HG03097 (cell line): ENCODE results near the gene ALDH3A2.

Experiments
- ATAC-seq: cut with Tn5 transposase; IDR thresholded peaks from one replicate; pipeline ENCODE4 v1.9.1; 2021; ENCODE audit not compliant: unreplicated experiment, low FRiP score

The ALDH3A2 gene

DNA sequence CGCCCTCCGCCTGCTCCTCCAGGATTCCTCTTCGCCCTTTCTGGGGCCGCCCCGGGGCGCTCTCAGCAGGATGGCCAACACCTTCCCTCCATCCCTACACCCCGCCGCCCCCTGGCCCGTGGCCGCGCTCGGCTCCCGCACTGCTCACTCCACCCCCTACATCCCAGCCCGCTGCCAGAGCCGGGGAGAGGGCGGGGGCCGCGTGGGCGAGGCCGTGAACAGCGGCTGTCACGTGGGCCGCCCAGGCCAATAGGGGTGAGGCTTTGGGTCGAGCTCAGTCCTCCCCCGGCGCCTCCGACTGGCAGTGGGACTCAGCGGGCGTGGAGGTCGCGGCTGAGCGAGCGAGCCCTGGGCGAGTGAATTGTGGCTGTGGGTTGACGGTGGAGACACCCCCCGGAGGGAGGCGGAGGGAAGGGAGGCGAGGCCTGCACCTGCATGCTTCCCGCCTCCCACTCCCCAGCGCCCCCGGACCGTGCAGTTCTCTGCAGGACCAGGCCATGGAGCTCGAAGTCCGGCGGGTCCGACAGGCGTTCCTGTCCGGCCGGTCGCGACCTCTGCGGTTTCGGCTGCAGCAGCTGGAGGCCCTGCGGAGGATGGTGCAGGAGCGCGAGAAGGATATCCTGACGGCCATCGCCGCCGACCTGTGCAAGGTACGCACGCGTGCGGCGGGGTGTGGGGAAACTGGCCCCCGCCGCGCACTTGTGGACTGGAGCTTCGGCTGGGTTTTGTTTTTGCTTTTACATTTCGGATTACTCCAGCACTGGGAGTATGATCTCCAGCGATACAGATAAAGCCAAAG lies at the start of gene ALDH3A2:
TSS of gene ALDH3A2 (plus strand) at position 277 of the 799 bp plus-strand sequence. CDS start at position 498, 221 bp downstream.
- ATAC-seq = peak; percentile 96

DNA sequence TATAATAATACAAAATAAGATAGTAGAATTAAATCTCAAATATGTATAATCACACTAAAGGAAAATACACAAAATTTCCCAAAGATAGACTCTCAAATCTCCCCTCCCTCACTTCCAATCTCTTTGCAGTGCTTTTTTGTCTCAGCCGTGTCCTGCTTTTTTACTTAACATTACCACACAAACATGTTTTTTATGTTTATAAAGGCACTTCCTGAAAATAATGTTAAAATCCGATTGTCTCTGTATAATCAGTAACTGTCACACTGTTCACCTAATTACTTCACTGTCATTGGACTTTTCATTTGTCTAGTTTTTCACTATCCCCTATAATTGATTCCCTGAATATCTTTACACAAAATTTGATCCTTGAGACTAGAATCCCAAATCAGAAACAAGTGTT lies 38.2 kb upstream of the ALDH3A2 start:
- no peak for ATAC-seq

DNA sequence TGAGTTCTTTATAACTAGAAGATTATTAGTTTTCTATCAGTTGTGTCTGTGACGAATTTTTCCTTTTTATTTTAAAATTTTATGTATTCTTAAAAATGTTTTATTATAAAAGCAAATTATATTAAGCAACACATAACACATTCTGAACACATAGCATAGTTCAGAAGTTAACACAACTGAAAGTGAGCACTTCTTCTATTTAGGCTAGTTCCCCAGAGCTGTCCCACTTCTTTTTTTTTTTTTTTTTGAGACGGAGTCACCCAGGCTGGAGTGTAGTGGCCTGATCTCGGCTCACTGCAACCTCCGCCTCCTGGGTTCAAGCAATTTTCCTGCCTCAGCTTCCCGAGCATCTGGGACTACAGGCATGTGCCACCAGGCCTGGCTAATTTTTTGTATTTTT lies 37.7 kb upstream of the ALDH3A2 start:
- no peak for ATAC-seq

DNA sequence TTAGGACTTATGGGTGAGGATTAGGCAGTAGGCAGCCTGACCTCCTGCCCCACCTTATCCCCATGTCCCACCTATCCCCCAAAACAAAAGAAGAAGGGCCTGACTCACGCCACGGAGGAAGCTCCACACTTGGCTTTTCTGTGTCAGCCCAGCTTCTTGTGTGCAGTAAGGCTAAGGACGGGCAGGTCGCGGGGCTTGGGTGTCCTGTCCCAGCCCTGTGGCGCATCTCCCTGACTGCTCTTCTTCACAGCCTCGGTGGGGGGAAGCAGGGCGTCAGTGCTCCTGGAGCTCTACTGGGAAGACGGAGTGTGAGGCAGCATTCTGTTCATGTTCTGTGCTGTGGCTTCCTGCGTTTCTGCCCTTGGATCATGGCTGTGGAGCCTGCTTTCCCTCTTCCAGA lies 34.6 kb upstream of the ALDH3A2 start:
- no peak for ATAC-seq

DNA sequence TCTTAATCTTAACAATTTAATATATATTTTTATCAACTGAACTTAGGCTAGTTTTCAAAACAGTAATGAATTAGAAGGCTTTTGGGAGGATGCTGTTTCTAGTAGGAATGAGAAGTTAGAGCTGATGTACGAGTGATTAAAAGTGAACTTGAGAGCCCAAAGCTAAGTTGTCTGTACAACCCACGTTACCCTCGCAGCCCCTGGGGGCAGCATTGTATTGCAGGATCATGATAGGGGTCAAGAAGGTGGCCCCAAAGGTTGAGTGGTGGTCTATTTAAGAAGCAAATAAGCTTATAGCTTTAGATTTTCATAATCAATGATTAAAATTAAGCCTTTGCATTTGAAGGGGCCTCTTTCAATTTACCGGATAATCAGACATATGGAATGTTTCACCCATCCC lies 33.7 kb upstream of the ALDH3A2 start:
- ATAC-seq = no peak

DNA sequence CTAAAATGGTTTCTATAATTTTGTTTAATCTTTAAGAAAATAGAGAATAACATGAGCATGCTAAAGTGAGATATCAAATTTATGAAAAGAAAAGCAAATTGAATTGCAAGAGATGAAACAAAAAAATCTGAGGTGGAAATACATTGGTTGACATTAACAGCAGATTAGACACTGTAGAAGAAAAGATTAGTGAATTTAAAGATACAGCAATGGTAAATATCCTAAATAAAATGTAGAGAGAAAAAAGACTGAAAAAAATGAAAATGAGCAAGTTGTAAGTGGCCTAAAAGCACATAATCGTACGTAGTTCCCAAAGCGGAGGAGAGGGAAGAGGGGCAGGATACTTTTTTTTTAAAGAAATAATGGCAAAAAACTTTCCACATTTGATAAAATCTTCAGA lies 30.5 kb upstream of the ALDH3A2 start:
- ATAC-seq = no peak

DNA sequence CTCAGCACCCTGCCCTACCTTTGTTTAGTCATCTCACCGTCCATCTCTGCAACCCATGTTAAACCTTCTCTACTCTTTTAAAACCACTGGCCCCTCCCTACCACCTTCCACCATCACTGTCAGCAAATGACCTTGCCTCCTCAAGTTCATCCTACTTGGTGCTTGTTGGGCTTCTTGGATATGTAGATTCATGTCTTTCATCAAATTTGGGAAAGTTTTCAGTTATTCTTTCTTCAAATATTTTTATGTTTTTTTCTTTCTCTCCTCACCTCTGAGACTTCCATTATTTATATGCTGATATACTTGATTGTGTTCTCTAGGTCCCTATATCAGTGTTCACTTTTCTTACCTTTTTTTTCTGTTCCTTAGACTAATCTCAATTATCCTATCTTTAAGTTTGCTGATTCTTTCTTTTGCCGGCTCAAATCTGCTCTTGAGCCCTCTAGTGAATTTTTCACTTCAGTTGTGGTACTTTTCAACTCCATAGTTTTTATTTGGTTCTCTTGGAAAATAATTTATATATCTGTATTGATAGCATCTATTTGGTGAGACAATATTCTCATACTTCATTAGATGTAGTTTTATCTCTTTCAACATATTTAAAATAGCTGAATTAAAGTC lies 28.7 kb upstream of the ALDH3A2 start:
- no peak for ATAC-seq

DNA sequence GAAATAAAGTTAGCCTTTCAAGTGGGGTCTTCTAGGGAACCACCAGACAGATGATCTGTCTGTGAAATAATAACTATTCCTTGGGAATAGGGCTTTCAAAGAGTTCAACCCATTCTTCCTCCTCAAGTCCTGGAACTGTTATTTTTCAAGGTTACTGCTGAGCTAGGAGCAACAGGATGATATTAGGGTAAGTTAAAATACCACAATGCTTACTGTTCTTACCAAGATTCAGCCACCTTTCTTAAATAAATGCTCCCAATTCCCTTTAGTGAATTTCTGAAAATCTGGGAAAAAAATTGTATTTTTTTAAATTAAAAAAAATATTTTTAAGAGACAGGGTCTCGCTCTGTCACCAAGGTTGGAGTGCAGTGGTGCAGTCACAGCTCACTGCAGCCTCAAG lies 26.9 kb upstream of the ALDH3A2 start:
- no peak for ATAC-seq

DNA sequence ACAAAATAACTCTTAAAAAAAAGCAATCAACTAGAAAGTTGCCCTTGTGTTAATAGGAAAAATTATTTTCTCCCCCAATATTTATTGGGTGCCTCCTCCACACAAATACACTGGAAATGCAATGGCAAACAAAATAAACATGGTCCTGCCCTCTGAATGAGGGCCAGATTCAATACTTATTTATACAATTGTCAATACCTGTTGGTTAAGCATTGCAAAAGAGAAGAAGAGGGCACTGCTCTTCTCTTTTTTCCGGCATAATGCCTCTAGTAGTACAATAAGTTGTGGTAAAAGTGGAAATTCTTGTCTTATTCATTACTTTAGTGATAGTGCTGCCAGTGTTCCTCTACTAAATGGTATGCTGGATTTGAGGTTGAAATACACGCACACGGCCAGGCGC lies 22.5 kb upstream of the ALDH3A2 start:
- no peak for ATAC-seq

DNA sequence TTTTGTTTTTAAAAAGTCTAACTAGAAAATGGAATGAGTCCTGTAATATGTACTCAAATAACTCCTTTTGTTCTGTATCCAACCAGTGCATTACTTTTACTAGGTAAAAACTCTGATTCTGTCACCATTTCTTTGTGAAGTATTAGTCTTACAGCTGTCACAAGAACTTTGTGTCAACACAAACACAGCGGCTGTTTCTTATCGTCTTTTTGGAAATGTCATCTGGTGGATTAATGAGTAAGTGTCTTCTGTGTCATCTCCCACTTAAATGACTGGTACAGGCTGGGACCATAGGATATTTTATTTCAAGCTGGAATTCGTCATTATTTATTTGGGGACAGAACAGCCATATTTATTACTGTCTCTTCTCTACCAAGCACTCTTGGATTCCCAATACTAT lies 19.1 kb upstream of the ALDH3A2 start:
- ATAC-seq = no peak

DNA sequence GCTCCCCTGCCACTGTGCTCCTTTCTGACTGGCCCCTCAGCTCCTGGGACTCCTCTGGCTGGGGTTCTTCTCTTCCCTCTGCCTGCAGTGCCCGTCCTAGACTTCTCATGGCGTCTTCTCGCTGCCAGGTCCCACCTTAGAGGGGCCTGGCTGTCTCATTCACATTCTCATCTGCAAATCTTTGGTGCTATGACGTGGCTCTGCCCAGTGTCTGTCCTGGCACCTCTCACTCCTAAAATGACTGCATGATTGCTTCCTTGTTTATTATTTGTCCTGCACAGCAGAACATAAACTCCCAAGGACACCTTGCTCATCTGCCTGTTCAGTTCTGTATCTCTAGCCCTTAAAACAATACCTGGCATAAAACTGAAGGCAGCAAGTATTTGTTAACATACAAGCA lies 18.5 kb upstream of the ALDH3A2 start:
- no peak for ATAC-seq

DNA sequence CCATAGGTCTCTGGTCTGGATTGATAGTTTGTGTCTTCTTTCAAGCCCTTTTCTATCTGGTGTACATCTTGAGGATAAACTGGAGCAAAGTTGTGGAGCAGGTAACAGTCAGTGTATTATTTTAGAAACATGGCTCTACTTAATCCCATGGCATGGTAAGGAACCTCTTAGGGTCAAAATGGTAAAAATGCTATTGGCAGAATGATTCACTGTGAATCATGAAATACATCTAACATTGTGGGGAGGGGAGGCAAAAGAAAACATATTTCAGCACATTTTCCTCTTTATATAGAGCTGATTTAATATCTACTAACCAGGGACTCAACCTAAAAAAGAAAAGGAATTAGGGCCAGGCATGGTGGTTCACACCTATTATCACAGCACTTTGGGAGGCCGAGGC lies 17.9 kb upstream of the ALDH3A2 start:
- ATAC-seq = no peak

DNA sequence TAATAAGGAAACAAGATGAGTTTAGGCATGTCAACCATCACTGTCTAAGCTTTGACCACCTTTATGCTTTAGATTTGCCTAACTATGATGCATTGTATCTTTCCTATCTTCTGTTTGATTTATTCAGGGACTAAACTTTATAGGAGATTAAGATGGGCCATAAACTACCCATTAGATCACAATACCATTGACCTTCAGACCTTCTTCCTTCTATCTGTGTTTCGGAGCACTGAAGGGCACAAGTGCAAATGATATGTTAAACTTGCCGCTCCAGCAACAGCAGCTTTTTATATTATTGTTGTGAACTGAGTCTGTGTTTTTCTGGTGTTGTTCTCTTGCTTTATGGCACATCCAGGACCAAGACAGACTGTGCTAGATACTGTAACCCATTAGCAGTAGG lies 16.6 kb upstream of the ALDH3A2 start:
- no peak for ATAC-seq

DNA sequence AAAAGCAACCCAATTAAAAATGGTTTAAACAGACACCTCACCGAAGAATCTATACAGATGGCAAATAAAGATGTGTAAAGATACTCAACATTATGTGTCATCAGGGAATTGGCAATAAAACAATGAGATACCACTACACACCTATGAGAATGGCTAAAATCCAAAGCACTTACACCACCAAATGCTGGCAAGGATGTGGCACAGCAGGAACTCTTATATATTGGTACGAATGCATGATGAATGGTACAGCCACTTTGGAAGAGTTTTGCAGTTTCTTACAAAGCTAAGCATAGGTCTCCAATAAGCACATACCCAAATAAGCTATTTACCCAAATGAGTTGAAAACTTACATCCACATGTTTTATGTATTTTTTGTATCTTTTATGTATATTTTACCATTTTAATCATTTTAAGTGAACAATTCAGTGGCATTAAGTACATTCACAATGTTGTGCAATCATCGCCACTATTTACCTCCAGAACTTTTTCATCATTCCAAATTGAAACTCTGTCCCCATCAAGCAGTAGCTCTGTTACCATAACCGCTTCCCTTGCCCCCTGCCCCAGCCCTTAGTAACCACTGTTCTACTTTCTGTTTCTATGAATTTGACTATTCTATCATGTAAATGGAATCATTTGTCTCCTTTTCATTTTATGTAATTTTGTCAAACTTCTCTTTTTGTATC lies 6.7 kb upstream of the ALDH3A2 start:
- no peak for ATAC-seq

DNA sequence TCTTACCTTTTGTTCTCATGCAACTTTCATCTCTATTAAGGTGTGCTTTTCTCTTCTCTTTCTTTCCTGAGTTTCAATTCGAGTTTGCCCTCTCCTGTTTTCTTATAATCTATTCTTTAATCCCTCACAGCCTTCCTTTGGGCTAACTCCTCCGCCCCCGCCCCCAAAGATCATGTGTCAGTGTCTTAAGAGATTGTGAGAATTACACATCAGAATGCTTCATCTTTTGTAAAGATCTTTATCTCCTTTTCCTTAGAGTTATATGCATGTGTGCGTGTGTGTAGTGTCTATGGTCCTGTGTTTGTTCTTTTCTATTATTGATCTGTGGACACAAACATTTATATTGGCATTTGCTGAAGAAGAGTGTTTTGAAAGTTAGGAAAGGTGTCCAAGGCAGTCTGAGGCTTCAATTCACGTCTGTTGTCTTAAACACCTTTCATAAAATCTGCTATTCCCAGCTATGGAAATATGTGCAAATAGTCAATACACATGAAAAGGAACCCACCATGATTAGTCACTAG lies 6.1 kb upstream of the ALDH3A2 start:
- no peak for ATAC-seq

DNA sequence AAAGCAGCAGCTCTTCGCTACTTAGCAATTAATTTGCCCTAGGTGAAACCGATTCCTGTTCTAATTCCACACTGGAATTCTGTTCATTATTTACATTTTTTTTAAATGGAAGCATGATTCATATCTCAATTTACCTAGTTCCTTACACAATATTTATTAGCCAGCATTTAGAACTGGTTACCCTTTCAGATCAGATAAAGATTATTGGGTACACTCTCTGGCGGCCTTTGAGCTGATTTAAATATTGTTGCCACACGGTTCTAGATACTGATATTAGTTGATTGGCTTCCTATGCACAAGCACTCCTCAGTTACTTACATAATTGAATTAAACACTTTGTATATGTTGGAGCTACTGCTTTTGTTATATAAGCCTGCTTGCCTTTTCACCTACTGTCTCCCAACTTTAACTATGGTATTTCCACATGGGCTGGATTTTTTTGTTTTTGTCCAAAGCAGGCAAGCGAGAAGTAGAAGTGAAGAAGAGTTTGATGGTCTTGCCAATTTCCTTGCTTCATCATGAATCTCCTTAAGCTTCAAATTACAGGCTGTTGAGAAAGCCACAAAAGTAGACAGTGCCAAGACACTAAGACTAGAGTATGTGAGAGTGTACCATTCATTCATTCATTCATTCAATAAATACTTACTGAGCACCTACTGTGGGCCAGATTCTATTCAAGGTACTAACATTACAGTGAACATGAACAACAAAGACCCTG lies 3.9 kb upstream of the ALDH3A2 start:
- ATAC-seq = no peak

DNA sequence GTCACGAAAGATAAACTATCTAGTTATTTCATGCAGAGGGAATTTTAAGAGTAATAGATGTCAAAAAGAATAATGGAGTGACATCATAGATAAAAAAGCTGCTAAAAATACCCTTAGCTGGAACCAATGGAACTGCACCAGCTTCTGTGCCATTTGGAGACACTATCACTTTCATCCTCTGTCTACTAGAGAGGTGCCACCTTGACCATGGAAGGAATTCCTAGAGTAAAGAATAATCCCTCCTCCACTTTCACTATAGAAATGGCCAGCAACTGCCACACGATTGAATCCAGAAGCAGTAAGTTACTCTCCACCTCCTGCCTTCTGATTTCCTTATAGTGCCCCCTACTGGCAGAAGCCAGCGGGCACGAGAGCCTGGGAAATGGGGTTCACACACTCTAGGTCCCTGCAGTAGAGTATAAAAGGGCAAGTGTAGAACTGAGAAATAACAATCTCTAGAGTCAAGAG lies 2.8 kb upstream of the ALDH3A2 start:
- no peak for ATAC-seq

DNA sequence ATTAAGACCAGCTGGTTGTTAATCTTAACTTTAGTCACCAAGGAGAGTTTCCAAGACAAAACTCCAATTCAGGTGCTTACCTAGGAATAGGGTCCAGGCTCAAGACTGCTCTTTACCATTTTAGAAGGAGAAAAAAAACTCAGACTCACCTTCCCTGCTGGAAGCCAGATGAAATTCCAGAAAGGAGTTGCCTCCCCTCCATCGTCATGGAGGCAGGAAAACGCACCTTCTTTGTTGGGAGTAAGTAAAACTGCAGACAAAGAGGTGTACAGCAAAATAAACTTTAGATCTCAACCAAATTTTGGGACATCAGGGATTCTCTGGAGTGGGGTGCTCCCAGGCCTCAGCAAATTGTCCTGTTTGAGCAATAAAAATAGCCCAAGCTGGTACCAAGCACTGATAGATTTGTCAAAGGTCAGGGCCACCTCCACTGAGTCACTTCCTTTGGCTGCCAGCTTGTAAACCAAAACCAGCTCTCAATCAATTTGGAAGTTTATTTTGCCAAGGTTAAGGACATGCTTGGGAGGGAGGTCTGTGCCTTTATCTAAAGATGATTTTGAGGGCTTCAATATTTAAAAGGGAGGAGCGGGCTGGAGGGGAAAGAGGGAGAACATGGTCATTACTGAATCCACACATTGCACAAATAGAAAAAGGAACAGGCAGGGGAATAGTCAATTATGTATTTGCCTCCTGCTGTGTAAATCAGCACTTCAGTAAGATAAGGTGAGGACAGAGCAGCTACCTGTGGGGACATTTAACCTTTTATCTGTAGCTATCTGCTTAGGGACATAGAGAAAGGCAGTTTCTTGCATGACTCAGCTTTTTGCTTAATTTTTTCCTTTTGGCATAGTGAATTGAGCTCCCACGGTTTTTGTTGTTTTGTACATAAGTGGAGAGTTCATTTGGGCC lies 1.5 kb upstream of the ALDH3A2 start:
- no peak for ATAC-seq

DNA sequence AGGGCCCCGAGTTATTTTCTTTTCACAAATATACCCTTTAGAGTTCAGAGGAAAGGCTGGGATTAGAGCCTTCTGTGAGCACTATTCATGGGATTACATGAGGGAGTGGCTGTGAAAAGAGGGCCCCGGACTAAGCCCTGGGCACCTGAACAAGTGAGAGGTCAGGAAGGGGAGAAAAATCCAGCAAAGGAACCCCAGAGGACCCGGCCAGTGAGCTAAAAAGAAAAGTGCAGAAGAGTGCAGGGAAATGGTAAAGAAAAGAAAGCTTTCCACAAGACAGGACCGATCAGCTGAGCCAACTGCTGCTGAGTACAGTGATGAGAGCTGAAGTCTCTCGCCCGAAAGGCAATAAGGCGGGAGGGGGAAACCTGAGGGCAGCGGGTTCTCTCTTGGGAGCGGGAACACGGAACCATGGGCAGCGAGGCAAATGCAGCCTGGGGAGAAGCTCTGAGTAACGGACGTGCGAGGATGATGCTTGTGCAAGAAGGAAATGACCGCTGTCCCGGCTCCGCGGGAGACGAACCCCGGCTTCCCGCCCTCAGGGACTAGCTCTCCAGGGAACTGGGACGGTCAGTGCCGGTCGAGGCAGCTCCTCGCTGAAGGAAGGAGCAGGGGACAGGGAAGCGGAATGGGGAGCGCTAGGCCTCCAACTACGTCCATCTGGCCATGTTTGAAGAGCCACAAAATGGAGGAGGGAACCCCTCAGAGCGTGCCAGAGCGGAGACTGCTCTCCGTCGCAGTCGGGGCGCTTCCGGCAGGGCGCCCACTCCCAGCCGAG lies 665 bp upstream of the ALDH3A2 start:
- ATAC-seq = peak; percentile 10
